HG03457 (cell line): ENCODE data around the gene TMEM106B.

Experiments used
- ATAC-seq: cut with Tn5 transposase; IDR thresholded peaks from one replicate; pipeline ENCODE4 v1.9.1; 2021; ENCODE audit warnings: moderate number of reproducible peaks; ENCODE audit not compliant: unreplicated experiment

Gene TMEM106B

DNA sequence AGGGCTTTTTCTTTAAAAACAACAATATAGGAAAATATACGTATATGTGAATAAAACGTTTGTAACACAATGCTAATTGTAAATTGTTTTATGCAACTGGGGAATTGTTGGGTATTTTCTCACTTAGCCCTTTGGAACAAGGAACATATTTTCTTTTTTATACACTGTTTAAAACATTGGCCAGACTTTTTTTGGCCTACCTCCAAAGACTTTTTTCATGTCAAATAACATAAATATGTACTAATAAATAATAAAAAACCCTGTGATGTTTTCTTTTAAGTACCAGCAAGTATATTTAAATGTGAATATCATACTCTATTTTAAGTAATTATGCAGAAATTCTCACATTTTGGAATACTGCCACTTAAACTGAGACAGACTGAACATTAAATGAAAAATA is 15.7 kb downstream of the TMEM106B start:
- no peak for ATAC-seq

GRCh38 chr7:12228024-12228423 is 16.9 kb downstream of the TMEM106B start:
- ATAC-seq: no peak

- no peak for ATAC-seq
These were observed 18.0 kb downstream of the TMEM106B start for GRCh38 chr7:12229046-12229445.

GRCh38 chr7:12231097-12231496 is 20.0 kb downstream of the TMEM106B start:
- no peak for ATAC-seq

GRCh38 chr7:12233175-12233574 is 22.1 kb downstream of the TMEM106B start:
- no peak for ATAC-seq

- ATAC-seq: no peak
These were observed 23.3 kb downstream of the TMEM106B start for GRCh38 chr7:12234334-12234865.

- no peak for ATAC-seq
These were observed 24.9 kb downstream of the TMEM106B start for GRCh38 chr7:12235970-12236369.

GRCh38 chr7:12237007-12237406 is 25.9 kb downstream of the TMEM106B start:
- ATAC-seq: no peak

GRCh38 chr7:12239806-12240205 is 28.7 kb downstream of the TMEM106B start:
- no peak for ATAC-seq

DNA sequence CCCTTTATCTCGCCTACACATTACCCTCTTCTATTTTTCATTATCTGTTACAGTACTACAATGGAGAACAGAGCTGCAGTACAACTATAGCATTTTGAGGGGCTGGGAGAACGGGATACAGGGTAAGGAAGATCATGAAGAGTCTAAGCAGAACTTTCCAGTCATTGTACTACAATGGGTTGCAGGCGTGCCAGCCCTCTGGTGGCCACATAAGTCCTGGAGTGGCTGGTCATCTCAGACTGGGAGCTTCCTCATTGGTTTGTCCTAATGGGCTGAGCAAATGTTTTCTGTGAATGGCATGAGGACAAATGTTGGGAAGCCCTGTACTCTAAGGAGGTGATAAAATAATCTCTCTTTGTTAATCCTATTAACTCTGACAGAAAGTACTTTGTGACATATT is 33.0 kb downstream of the TMEM106B start:
- no peak for ATAC-seq

DNA sequence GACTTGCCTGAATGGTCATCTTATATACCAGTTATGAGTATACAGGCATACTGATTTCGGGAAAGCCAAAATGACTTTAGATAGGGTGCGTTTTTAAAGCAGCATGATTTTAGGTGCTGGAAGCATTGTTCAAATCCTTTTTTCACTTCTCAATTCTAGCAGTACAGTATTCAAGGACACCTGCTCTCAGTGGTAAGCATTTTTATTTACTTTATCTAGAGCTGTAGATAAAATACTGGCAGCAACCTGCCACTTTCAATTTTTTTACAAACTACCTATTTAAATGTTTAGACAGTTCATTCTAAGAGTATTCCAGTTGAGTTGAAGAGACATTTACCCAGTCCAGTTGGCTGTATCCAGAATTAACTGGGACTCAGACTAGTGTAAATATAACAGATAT is 33.6 kb downstream of the TMEM106B start:
- ATAC-seq: no peak

DNA sequence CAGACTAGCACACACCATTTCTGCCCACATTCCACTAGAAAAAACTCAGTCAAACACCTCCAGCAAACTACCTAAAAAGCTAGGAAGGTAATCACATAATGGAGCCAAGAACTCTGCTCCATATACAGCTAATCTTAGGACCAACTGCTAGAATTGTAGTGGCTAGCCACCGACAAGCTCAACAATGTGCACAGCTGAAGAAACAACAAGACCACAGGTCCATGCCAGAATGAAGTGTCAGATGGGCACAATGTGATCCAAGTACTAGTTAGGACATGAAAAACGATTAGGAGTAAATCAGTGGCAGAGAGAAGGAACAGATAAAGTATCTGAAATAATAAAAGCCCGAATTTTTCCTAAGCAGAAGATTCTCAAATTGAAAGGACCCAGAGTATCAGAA is 38.6 kb downstream of the TMEM106B start:
- ATAC-seq: no peak

- no peak for ATAC-seq
These were observed 39.1 kb downstream of the TMEM106B start for GRCh38 chr7:12250232-12250631.

GRCh38 chr7:12256090-12256489 is 45.0 kb downstream of the TMEM106B start:
- ATAC-seq: no peak

GRCh38 chr7:12257582-12257981 is 46.5 kb downstream of the TMEM106B start:
- ATAC-seq: peak; percentile 99

GRCh38 chr7:12258074-12258473 is 47.0 kb downstream of the TMEM106B start:
- no peak for ATAC-seq

DNA sequence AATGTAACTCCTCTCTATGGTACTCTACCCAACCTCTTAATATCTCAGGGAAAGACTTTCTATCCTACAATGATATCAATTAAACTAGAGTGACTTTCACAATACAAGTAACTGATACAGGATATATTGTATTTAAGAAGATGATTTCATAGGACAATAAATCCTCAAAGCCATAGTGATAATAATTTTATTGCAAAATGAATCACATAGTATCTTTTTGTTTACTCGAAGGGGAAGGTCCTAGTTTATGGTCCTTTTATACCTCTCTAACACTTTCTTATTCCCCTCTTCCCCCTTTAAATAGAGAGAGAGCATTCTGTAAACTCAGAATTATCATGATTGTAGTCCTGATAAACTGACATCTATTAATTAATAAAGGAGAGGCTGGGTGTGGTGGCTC is 56.4 kb downstream of the TMEM106B start:
- no peak for ATAC-seq

DNA sequence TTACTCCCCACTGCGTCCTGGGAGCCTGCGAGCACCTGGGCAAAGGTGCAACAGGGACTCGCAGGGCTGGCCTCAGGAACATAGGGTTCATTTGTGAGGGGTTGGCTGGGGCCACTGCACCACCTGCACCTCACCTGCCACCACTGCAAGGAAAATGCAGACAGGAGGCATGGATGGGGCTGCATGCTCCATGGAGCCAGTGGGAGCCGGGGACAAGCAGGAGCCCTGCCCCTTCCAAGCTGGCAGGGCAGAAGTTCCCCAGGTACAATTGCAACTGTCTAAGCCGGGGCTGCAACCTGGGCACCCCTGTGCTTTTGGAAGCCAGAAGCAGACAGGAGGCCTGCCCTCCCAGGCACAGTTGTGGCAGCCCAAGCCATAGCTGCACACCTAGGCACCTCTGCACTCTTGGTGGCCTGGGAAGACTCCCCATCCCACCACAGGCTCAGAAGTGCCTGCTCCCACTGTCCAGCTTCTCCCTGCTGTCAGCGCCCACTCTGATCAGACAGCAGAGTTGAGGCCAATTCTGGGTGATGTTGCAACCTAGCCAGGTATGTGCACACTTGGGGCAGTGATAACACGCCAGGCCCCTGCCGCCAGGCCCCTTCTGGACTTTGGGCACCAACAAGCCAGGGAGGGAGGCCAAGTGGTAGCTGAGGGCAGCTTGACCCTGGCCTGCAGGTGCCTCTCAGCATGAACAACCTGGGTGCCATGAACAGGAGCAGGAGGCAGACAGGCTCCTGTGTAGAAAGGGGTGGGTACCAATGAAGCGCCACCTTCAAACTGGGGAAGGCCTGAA is 58.2 kb downstream of the TMEM106B start:
- no peak for ATAC-seq

DNA sequence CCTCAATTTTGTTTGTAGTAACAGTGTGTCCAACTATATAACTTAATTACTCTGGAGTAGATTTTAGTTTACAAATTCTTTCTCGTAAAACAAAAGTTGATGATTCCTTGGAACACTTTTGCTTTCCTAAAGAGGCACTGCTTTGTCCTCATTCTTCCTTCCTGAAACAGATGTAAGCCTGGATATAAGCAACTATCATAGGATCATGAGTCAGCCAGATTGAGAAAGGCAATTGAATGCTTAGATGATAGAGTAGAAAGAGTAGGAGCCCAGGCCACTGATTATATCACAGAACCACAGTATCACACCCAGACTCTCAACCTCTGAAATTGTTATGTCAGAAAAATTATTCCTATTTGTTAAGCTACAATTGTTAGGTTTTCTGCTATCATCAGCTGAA is 69.9 kb downstream of the TMEM106B start:
- no peak for ATAC-seq

DNA sequence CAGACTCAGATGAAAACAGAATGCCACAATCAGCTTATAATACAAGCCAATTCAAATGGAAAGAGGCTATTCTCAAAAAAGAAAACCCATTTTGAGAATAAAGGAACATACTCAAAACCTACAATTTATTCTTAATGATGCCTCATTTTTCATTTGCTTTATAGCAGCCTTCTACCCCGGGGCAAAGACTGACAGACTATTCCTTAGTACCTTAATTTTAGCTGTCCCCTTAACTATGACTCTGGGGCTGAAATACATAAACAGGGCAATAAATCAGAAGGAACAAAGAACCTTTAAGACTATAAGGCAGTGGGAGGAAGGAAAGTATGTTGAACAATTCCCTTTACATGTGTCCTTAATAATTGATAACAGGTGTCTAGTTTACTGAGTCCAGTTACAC is 76.8 kb downstream of the TMEM106B start:
- ATAC-seq: no peak

GRCh38 chr7:12289996-12290395 is 78.9 kb downstream of the TMEM106B start:
- no peak for ATAC-seq

GRCh38 chr7:12290761-12291160 is 79.7 kb downstream of the TMEM106B start:
- no peak for ATAC-seq

DNA sequence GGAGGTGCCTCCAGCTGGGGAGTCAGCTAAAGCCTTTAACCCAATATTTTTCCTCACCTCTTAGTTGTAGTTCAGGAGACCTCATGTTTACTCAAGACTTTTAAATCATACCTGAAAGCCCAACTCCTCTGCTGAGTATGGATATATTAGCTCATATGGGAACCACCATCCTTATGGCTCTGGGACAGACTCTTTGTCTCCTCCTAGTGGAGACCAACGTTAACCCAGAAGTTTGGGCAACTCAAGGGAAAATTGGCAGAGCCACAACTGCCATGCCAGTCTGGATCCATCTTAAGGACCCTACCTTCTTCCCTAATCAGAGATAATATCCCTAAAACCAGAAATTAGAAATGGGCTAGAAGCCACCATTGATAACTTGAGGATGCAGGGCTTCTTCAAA is 80.8 kb downstream of the TMEM106B start:
- no peak for ATAC-seq
